ENCODE data around the gene PAF1.

Gene PAF1

DNA sequence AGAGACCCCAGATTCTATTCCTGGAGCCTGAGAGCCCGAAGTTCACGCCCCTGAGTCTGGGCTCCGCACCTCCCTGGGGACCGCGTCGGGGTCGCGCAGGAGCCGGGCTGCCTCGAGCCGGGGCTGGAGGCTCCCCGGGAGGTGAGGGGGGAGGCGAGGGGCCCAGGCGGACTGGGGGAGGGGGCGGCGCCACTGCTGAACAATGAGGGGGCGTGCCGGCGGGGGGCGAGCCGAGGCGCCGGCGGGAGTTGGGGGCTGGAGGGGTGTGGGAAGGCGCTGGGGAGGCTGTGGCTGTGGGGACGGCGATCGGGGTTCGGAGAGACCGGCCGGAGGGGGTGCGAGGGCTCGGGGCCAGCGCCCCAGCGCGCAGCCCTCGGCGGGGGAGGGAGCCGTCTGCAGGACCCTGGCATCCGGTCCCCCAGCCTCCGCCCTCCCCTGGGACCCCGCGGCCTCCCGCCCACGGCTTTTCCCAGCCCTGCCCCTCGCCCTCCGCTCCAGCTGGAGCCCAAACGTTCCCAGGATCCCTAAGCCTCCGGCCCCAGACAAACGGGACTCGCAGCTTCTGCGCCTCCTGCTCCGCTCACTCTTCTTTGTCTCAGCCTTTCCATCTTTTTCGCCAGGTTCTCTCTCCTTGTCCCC, 22.5 kb upstream of the PAF1 start:
- H3K4me1 Mint-ChIP-seq = peaks cover 36% of the 10 kb centered on the region
- H3K4me3 Mint-ChIP-seq = peak overlapping the region; percentile 97 to 99 (median 97)
- peaks cover 5% of the 10 kb centered on the region for H3K27me3 Mint-ChIP-seq (ENCODE audit: low read depth)
- peaks cover 26% of the 10 kb centered on the region for H3K36me3 Mint-ChIP-seq (ENCODE audit: low read depth)
- H3K9me3 Mint-ChIP-seq = no peaks in the 10 kb centered on the region
- peak overlapping the region; percentile 93 to 98 (median 94) for H3K27ac Mint-ChIP-seq
- TF ChIP-seq, protein P1, sequence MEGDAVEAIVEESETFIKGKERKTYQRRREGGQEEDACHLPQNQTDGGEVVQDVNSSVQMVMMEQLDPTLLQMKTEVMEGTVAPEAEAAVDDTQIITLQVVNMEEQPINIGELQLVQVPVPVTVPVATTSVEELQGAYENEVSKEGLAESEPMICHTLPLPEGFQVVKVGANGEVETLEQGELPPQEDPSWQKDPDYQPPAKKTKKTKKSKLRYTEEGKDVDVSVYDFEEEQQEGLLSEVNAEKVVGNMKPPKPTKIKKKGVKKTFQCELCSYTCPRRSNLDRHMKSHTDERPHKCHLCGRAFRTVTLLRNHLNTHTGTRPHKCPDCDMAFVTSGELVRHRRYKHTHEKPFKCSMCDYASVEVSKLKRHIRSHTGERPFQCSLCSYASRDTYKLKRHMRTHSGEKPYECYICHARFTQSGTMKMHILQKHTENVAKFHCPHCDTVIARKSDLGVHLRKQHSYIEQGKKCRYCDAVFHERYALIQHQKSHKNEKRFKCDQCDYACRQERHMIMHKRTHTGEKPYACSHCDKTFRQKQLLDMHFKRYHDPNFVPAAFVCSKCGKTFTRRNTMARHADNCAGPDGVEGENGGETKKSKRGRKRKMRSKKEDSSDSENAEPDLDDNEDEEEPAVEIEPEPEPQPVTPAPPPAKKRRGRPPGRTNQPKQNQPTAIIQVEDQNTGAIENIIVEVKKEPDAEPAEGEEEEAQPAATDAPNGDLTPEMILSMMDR (IDR thresholded peaks at IDR 0.05; ENCODE audit: unreplicated experiment in 3 of 3) = no peak

- Mint-ChIP-seq H3K36me3 (ENCODE audit: low read depth) (peaks cover 22% of the 10 kb centered on the region), H3K27me3 (ENCODE audit: low read depth) (peaks cover 5% of the 10 kb centered on the region), H3K4me3 (peak overlapping the region; percentile 97 to 99 (median 97)), H3K9me3 (no peaks in the 10 kb centered on the region), H3K27ac (peak overlapping the region; percentile 90 to 98 (median 91)), H3K4me1 (peaks cover 36% of the 10 kb centered on the region)
- TF ChIP-seq, protein P1 (IDR thresholded peaks at IDR 0.05; ENCODE audit: unreplicated experiment in 3 of 3) = peak in 2 of 3 experiments; percentile 47 to 84
These were observed 22.0 kb upstream of the PAF1 start for GRCh38 chr19:39412867-39413271.

- no peaks in the 10 kb centered on the region for H3K9me3 Mint-ChIP-seq
These were observed 21.4 kb upstream of the PAF1 start, which contains the start of gene PLEKHG2 for GRCh38 chr19:39412100-39412866. TSS of gene PLEKHG2 (plus strand) at chr19:39412669. CDS start at chr19:39414087, 1,418 bp downstream.

GRCh38 chr19:39411832-39412099, 20.9 kb upstream of the PAF1 start:
- peaks cover 36% of the 10 kb centered on the region for H3K4me1 Mint-ChIP-seq
- peaks cover 14% of the 10 kb centered on the region for H3K36me3 Mint-ChIP-seq (ENCODE audit: low read depth)
- no peaks in the 10 kb centered on the region for H3K9me3 Mint-ChIP-seq
- peak overlapping the region; percentile 91 to 98 (median 96) for H3K27ac Mint-ChIP-seq
- peak overlapping the region; percentile 97 to 99 (median 97) for H3K4me3 Mint-ChIP-seq
- peaks cover 5% of the 10 kb centered on the region for H3K27me3 Mint-ChIP-seq (ENCODE audit: low read depth)
- TF ChIP-seq, protein P1 (IDR thresholded peaks at IDR 0.05; ENCODE audit: unreplicated experiment in 3 of 3) = peak; percentile 96 to 98 (median 97)

More at GRCh38 chr19:39412100-39412866, 21.4 kb upstream of the PAF1 start, which contains the start of gene PLEKHG2:
- H3K4me3 Mint-ChIP-seq = peak within 1 kb of the TSS; percentile 97 to 99 (median 97)
- TF ChIP-seq, protein P1 (IDR thresholded peaks at IDR 0.05; ENCODE audit: unreplicated experiment in 3 of 3) = peak in 2 of 3 experiments; percentile 85 to 96
- H3K27me3 Mint-ChIP-seq (ENCODE audit: low read depth) = peaks cover 5% of the 10 kb centered on the region
- peaks cover 16% of the 10 kb centered on the region for H3K36me3 Mint-ChIP-seq (ENCODE audit: low read depth)
- peaks cover 36% of the 10 kb centered on the region for H3K4me1 Mint-ChIP-seq
- peak within 1 kb of the TSS; percentile 93 to 98 (median 96) for H3K27ac Mint-ChIP-seq

GRCh38 chr19:39411081-39411831, 20.4 kb upstream of the PAF1 start:
- peak overlapping the region; percentile 91 to 98 (median 96) for H3K27ac Mint-ChIP-seq
- H3K36me3 Mint-ChIP-seq (ENCODE audit: low read depth) = peaks cover 14% of the 10 kb centered on the region
- peaks cover 5% of the 10 kb centered on the region for H3K27me3 Mint-ChIP-seq (ENCODE audit: low read depth)
- H3K4me3 Mint-ChIP-seq = peak overlapping the region; percentile 97 to 99 (median 97)
- no peaks in the 10 kb centered on the region for H3K9me3 Mint-ChIP-seq
- H3K4me1 Mint-ChIP-seq = peaks cover 38% of the 10 kb centered on the region
- TF ChIP-seq, protein P1 (IDR thresholded peaks at IDR 0.05; ENCODE audit: unreplicated experiment in 3 of 3) = no peak

All from nephron (organoid).